HG03460 (cell line): ENCODE measurements around the gene MALSU1.

ENCODE experiments used
- ATAC-seq: cut with Tn5 transposase; IDR thresholded peaks from one replicate; pipeline ENCODE4 v1.9.1; 2021; ENCODE audit not compliant: unreplicated experiment

The MALSU1 gene

GRCh38 chr7:23358152-23358674, 59.1 kb downstream of the MALSU1 start:
- no peak for ATAC-seq
